T-helper 1 cell (primary cell): ENCODE results near the gene CDC42BPB.
"Not testable (repeated sequence)": the region's sequence is repeated elsewhere in the genome, so short reads cannot be mapped to it uniquely, and the experiment has no call there.

ENCODE experiments used
- DNase-seq, 5 donors: peaks; one replicate each; pipeline ENCODE4 v3.0.0-alpha.2; 2012 to 2020

Gene CDC42BPB

GRCh38 chr14:103041464-103041863 lies 15.9 kb downstream of the CDC42BPB start:
- DNase-seq = no peak

GRCh38 chr14:103033681-103034096 lies 23.7 kb downstream of the CDC42BPB start:
- DNase-seq = no peak

GRCh38 chr14:103031956-103032355 lies 25.4 kb downstream of the CDC42BPB start:
- no peak for DNase-seq

GRCh38 chr14:103031566-103031911 lies 25.8 kb downstream of the CDC42BPB start:
- DNase-seq = no peak

GRCh38 chr14:103030741-103031565 lies 26.4 kb downstream of the CDC42BPB start:
- DNase-seq = no peak

GRCh38 chr14:103029936-103030335 lies 27.4 kb downstream of the CDC42BPB start:
- DNase-seq = no peak

GRCh38 chr14:103028772-103029171 lies 28.6 kb downstream of the CDC42BPB start:
- no peak for DNase-seq

GRCh38 chr14:103028161-103028767 lies 29.1 kb downstream of the CDC42BPB start:
- no peak for DNase-seq

GRCh38 chr14:103027451-103027850 lies 29.9 kb downstream of the CDC42BPB start:
- DNase-seq = no peak

- no peak for DNase-seq
Observed at GRCh38 chr14:103026988-103027387, 30.4 kb downstream of the CDC42BPB start.

GRCh38 chr14:103026196-103026595 lies 31.2 kb downstream of the CDC42BPB start:
- DNase-seq = not testable (repeated sequence)

- no peak for DNase-seq
Observed at GRCh38 chr14:103023881-103024473, 33.4 kb downstream of the CDC42BPB start.

- no peak for DNase-seq
Observed at GRCh38 chr14:103022685-103023044, 34.7 kb downstream of the CDC42BPB start.

- no peak for DNase-seq
Observed at GRCh38 chr14:103022002-103022684, 35.2 kb downstream of the CDC42BPB start.

GRCh38 chr14:103021684-103022001 lies 35.7 kb downstream of the CDC42BPB start:
- no peak for DNase-seq

GRCh38 chr14:103020271-103021170 lies 36.8 kb downstream of the CDC42BPB start:
- no peak for DNase-seq

- no peak for DNase-seq
Observed at GRCh38 chr14:103019826-103020225, 37.5 kb downstream of the CDC42BPB start.

- DNase-seq = no peak
Observed at GRCh38 chr14:103019236-103019635, 38.1 kb downstream of the CDC42BPB start.

- no peak for DNase-seq
Observed at GRCh38 chr14:103016594-103016993, 40.8 kb downstream of the CDC42BPB start.

GRCh38 chr14:103016071-103016470 lies 41.3 kb downstream of the CDC42BPB start:
- no peak for DNase-seq

GRCh38 chr14:103015426-103015825 lies 41.9 kb downstream of the CDC42BPB start:
- no peak for DNase-seq

GRCh38 chr14:103014466-103015228 lies 42.7 kb downstream of the CDC42BPB start:
- no peak for DNase-seq
